ENCODE results near the gene DNAJC13. TPM values are rescaled to one million over a fixed set of nuclear protein-coding genes. Genes with fewer than 3 reads are reported as not detected.

DNAJC13 gene
- total RNA-seq, 4 donors from 2014 or later = 21.9 to 35.2 (median 26.5) TPM

DNA sequence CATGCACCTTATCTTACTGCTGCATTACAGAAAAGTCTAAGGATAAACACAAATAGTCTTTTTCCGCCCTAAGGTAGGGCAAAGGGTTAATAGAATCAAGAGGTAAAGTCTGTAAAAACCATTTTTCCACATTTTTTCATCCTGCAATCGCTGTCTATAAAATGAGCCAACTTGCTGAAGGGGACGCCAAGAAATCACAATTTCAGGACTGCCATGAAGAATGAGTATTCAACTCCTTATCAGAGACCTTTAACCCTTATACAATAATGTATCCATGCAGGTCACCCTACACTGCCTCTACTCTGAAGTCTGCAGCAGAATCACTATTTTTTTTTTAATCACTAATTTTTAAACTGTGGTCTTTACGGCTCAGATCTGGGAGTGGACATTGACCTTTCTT is 1.1 kb upstream of the DNAJC13 start:
- no peak for DNase-seq
- H3K27ac ChIP-seq = peak overlapping the region in 2 of 4 donors; percentile 88 to 95
- intact Hi-C loops (cut with DNase I; ENCODE audit: low total_unique reads) = loop anchor here (5.0 kb wide), 2 partner anchors 1156 to 1669 kb away; partner anchors contain the start of genes CDV3 and PIK3R4
- H3K4me1 ChIP-seq = peaks cover 16 to 21% of the 10 kb centered on the region in 2 donors
- H3K9me3 ChIP-seq = no peaks in the 10 kb centered on the region
- no peaks in the 10 kb centered on the region for H3K27me3 ChIP-seq
- no peaks in the 10 kb centered on the region for H3K36me3 ChIP-seq
- in situ Hi-C loops (cut with MboI; ENCODE audit: low sequenced_read_pairs in 4 of 4) = no loop called here
- H3K4me3 ChIP-seq = peak overlapping the region in 1 of 4 donors; percentile 100
- no peak for ATAC-seq
- TF ChIP-seq, protein P1, sequence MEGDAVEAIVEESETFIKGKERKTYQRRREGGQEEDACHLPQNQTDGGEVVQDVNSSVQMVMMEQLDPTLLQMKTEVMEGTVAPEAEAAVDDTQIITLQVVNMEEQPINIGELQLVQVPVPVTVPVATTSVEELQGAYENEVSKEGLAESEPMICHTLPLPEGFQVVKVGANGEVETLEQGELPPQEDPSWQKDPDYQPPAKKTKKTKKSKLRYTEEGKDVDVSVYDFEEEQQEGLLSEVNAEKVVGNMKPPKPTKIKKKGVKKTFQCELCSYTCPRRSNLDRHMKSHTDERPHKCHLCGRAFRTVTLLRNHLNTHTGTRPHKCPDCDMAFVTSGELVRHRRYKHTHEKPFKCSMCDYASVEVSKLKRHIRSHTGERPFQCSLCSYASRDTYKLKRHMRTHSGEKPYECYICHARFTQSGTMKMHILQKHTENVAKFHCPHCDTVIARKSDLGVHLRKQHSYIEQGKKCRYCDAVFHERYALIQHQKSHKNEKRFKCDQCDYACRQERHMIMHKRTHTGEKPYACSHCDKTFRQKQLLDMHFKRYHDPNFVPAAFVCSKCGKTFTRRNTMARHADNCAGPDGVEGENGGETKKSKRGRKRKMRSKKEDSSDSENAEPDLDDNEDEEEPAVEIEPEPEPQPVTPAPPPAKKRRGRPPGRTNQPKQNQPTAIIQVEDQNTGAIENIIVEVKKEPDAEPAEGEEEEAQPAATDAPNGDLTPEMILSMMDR (IDR thresholded peaks at IDR 0.05 in 4 of 5, conservative IDR thresholded peaks at IDR 0.05 in 1 of 5) = no peak
- TF ChIP-seq POLR2A (IDR thresholded peaks at IDR 0.05) = no peak

GRCh38 chr3:132417695-132418411 is 551 bp downstream of the DNAJC13 start:
- H3K9me3 ChIP-seq = no peaks in the 10 kb centered on the region
- H3K27ac ChIP-seq = peak overlapping the region; percentile 88 to 95 (median 92)
- intact Hi-C loops (cut with DNase I; ENCODE audit: low total_unique reads) = loop anchor here (1.0 to 5.0 kb wide), 3 partner anchors 241 to 1671 kb away; partner anchors contain the start of genes ACAD11, CDV3 and PIK3R4
- H3K27me3 ChIP-seq = no peaks in the 10 kb centered on the region
- DNase-seq (peak; percentile 15 to 20), ATAC-seq (peak; percentile 47 to 57)
- H3K4me1 ChIP-seq = peaks cover 16 to 21% of the 10 kb centered on the region in 2 donors
- H3K4me3 ChIP-seq = peak overlapping the region; percentile 94 to 100 (median 98)
- in situ Hi-C loops (cut with MboI; ENCODE audit: low sequenced_read_pairs in 4 of 4) = no loop called here
- no peak for TF ChIP-seq POLR2A (IDR thresholded peaks at IDR 0.05)
- TF ChIP-seq, protein P1 (IDR thresholded peaks at IDR 0.05 in 4 of 5, conservative IDR thresholded peaks at IDR 0.05 in 1 of 5) = no peak
- peaks cover 0 to 4% of the 10 kb centered on the region in 2 donors for H3K36me3 ChIP-seq

DNA sequence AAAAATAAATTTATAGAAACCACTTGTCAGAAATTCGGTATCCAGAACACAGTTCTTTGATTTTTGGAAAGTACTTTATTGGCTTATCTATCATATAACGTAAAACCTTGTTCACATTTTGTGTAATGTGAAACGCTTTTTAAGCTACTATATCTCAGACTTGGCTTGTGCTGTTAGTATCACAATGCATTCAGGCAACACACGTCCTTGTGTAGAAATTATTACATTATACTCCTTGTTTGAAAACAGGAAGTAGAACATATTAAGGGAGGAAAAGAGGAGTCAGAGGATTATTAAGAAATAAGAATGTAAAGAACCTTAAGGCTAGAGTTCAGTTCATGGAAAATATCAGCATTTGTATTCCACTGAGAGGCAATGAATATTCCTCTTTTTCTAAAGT is 1.6 kb downstream of the DNAJC13 start:
- ATAC-seq = no peak
- intact Hi-C loops (cut with DNase I; ENCODE audit: low total_unique reads) = loop anchor here (5.0 kb wide), 2 partner anchors 1153 to 1672 kb away; partner anchors contain the start of genes CDV3 and PIK3R4
- no peak for DNase-seq
- H3K27ac ChIP-seq = no peak overlapping the region
- peaks cover 19 to 21% of the 10 kb centered on the region in 2 donors for H3K4me1 ChIP-seq
- H3K4me3 ChIP-seq = peak overlapping the region in 2 of 4 donors; percentile 94 to 95
- TF ChIP-seq, protein P1 (IDR thresholded peaks at IDR 0.05 in 4 of 5, conservative IDR thresholded peaks at IDR 0.05 in 1 of 5) = no peak
- no peak for TF ChIP-seq POLR2A (IDR thresholded peaks at IDR 0.05)
- H3K36me3 ChIP-seq = peaks cover 0 to 4% of the 10 kb centered on the region in 2 donors
- no peaks in the 10 kb centered on the region for H3K27me3 ChIP-seq
- no peaks in the 10 kb centered on the region for H3K9me3 ChIP-seq
- in situ Hi-C loops (cut with MboI; ENCODE audit: low sequenced_read_pairs in 4 of 4) = no loop called here

DNA sequence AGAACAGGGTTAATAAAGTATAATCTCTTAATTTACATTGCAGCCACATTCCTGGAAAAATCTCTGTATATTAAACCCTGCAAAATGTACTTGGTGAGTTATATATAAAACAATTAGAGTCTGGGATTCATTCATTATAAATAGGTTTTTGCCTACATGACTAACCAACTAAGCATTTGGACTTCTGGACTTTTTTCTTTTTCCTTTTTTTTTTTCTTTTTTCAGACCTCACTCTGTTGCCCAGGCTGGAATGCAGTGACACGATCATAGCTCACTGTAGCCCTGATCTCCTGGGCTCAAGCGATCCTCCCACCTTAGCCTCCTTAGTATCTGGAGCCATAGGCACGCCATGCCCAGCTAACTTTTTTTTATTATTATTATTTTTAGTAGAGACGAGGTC is 4.5 kb downstream of the DNAJC13 start:
- Histone ChIP-seq H3K9me3 (no peaks in the 10 kb centered on the region), H3K36me3 (peaks cover 0 to 4% of the 10 kb centered on the region in 2 donors), H3K27me3 (no peaks in the 10 kb centered on the region), H3K27ac (no peak overlapping the region), H3K4me1 (peaks cover 16% of the 10 kb centered on the region in 2 donors), H3K4me3 (no peak overlapping the region)
- ATAC-seq (no peak), DNase-seq (no peak)
- no peak for TF ChIP-seq POLR2A (IDR thresholded peaks at IDR 0.05)
- TF ChIP-seq, protein P1 (IDR thresholded peaks at IDR 0.05 in 4 of 5, conservative IDR thresholded peaks at IDR 0.05 in 1 of 5) = no peak
- in situ Hi-C loops (cut with MboI; ENCODE audit: low sequenced_read_pairs in 4 of 4) (no loop called here), intact Hi-C loops (cut with DNase I; ENCODE audit: low total_unique reads) (no loop called here)

Measured in gastrocnemius medialis (tissue), 4 donors.